HG03460 (cell line): ENCODE measurements around the gene S1PR1.
"Not testable (repeated sequence)": the region's sequence is repeated elsewhere in the genome, so short reads cannot be mapped to it uniquely, and the experiment has no call there.

Source experiments
- ATAC-seq: cut with Tn5 transposase; IDR thresholded peaks from one replicate; pipeline ENCODE4 v1.9.1; 2021; ENCODE audit not compliant: unreplicated experiment

S1PR1 gene

GRCh38 chr1:101236516-101237228, at the start of gene S1PR1:
Gene S1PR1, plus strand, starts transcription at chr1:101237019. Its CDS starts 1,966 bp downstream, at chr1:101238985.
- peak; percentile 28 for ATAC-seq

- no peak for ATAC-seq
Measured at GRCh38 chr1:101187297-101187696, 49.5 kb upstream of the S1PR1 start.

- ATAC-seq: no peak
Measured at GRCh38 chr1:101188331-101188730, 48.5 kb upstream of the S1PR1 start.

DNA sequence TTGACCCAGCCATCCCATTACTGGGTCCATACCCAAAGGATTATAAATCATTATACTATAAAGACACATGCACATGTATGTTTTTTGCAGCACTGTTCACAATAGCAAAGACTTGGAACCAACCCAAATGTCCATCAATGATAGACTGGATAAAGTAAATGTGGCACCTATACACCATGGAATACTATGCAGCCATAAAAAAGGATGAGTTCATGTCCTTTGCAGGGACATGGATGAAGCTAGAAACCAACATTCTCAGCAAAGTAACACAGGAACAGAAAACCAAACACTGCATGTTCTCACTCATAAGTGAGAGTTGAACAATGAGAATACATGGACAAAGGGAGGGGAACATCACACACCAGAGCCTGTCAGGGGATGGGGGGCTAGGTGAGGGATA, 47.9 kb upstream of the S1PR1 start:
- not testable (repeated sequence) for ATAC-seq

DNA sequence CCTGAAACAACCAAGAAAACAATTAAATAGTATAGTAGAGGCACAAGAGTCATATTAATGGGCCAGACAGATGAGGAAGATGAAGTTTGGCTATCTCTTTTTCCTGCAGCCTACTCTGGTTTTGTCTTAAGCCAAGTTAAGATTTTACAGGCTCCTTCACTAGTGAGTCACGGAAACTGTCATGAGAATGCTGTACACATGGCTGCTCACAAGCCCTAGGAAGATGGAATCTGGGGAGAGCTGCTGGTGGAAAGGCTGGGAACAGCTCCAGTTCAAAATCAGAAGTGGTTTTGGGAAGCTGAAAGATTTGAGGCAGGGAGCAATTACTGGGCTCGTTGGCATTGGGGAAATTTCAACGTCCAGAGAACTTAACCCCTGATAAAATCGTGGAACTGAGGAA, 46.4 kb upstream of the S1PR1 start:
- ATAC-seq: no peak

GRCh38 chr1:101191049-101191448, 45.8 kb upstream of the S1PR1 start:
- ATAC-seq: no peak

- no peak for ATAC-seq
Measured at GRCh38 chr1:101193733-101194169, 43.1 kb upstream of the S1PR1 start.

DNA sequence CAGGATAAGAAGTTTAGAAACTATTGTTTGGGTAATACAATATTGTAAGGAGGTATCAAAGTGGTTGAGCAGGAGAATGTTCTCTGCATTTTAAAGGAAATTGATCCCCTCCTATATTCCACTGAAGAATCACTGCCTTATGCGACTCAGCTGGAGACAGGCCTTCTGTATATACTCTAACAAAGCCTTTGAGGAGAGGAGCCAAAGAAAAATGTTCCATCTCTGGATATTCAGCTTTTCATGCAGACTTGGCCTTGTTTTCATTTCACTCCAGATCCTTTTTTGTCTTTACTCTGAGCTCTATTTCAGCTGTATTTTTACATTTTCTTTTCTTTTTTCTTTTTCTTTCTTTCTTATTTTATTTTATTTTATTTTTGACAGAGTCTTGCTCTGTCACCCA, 42.1 kb upstream of the S1PR1 start:
- no peak for ATAC-seq

DNA sequence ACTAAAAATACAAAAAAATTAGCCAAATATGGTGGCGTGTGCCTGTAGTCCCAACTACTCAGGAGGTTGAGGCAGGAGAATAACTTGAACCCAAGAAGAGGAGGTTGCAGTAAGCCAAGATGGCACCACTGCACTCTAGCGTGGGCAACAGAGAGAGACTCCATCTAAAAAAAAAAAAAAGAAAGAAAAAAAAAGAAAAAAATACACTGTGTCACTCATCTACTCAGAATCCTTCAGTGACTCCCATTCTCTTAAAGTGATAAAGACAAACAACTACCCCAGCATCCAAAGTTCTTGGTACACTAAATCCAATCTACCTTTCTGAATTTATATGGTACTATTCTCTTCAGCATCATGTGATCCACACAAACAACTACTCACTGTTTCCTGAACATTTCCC, 40.2 kb upstream of the S1PR1 start:
- no peak for ATAC-seq

- ATAC-seq: peak; percentile 99
Measured at GRCh38 chr1:101198842-101199636, 37.8 kb upstream of the S1PR1 start.

DNA sequence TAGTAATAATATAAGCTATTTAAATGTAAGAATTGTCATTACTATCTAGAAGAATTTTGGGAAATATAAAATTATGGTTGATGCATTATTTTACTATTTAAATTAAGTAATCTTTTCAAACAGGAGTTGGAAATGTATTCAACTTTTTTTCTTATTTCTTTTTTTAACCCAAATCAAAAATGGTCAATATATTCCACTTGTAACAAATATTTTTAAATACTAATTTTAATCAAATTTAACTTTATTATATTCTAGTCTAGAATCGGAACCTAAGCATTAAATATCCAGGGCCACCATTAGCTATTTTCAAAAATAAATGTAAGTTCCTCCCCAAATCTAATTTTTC, 37.2 kb upstream of the S1PR1 start:
- ATAC-seq: no peak

- no peak for ATAC-seq
Measured at GRCh38 chr1:101200513-101200912, 36.3 kb upstream of the S1PR1 start.

DNA sequence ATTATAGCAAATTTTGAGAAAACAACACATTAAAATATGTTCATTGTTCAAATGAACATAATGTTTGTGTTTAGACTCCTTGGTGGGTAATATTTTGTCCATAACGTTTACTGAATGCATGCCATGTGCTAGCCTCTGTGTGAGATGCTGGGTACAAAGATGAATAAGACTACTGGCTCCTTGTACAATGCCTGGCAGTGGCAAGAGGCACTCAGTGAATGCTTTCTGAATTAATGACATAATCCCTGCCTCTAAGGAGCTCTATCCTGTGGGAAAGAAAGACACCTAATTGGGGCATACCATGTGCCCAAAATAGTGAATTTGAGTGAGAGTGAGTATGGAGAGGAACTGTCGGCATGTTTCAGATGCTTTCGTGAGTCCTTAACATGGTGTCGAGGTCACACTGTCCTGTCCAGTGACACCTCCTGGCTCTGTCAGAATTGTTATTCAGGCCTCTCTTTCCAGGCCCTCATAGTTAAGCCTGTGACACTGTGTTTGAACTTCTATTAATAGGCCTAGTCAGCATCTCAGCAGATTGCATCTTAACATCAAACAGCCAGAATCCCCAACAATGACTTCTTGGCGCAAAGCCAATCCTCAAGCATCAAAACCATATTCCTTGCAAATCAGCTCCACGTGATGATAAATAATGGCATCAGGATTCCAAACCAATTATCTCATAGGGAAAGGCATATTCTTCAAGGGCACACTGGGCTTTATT, 32.8 kb upstream of the S1PR1 start:
- no peak for ATAC-seq

GRCh38 chr1:101205457-101205856, 31.4 kb upstream of the S1PR1 start:
- no peak for ATAC-seq

GRCh38 chr1:101206139-101206538, 30.7 kb upstream of the S1PR1 start:
- not testable (repeated sequence) for ATAC-seq

GRCh38 chr1:101207271-101207670, 29.5 kb upstream of the S1PR1 start:
- not testable (repeated sequence) for ATAC-seq

GRCh38 chr1:101207891-101208290, 28.9 kb upstream of the S1PR1 start:
- ATAC-seq: no peak

DNA sequence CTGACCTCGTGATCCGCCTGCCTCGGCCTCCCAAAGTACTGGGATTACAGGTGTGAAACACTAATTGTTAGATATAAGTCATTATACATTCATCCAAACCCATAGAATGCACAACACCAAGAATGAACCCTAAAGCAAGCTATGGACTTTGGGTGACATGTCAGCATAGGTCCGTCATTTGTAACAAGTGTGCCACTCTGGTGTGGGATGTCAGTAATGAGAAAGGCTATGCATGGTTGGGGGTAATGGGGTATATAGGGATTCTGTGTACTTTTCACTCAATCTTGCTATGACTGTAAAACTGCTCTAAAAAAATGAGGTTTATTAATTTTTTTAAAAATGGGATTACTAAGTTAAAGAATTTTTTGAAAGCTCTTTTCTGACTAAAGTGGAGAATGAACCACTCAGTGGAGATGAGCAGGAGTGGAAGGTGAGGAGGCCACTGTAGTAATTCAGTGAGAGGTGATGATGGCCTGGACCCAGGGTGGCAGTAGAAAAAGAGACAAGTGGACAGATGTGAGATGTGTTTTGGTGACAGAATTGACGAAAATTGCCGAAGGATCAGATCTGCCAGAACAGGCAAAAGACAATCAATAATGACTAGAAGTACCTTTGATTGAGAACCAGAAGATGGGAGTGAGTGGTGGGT, 21.3 kb upstream of the S1PR1 start:
- ATAC-seq: no peak

GRCh38 chr1:101216623-101217022, 20.2 kb upstream of the S1PR1 start:
- ATAC-seq: no peak

GRCh38 chr1:101217148-101217547, 19.7 kb upstream of the S1PR1 start:
- ATAC-seq: no peak

- ATAC-seq: not testable (repeated sequence)
Measured at GRCh38 chr1:101218968-101219367, 17.9 kb upstream of the S1PR1 start.
